Measurements from ENCODE around the gene TPT1.

Gene TPT1

DNA sequence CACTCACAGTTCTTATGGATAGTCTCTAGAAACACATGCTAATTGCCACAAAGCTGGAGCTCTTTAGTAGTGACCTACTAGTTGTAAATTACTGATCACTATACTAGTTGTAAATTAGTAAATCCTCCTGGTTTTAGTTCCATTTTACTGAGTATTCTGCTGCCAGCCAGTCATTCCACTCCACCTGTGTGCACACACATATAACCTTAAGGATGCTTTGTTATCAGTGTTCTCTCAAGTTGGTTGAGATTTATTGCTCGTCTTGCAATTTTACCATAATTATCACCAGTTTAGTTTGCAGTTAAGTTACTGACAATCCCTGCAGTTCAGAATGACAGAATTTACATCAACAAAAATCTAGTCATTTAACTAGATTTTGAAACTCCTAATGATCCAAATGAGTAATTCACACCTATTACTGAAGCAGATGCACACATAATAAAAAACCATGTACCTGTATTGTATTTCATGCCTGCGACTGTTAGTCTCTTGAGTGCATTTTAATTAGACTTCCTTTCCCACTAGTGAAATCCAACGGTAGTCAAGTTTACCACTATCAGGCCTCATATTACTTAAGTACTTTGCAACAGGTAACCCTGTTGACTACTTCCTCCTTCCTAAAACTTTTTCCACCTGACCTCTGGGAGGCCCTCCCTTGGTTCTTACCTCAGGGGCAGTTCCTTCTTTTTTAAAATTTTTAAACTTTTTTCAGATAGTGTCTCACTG lies 7.6 kb downstream of the TPT1 start:
- no peak for DNase-seq

DNA sequence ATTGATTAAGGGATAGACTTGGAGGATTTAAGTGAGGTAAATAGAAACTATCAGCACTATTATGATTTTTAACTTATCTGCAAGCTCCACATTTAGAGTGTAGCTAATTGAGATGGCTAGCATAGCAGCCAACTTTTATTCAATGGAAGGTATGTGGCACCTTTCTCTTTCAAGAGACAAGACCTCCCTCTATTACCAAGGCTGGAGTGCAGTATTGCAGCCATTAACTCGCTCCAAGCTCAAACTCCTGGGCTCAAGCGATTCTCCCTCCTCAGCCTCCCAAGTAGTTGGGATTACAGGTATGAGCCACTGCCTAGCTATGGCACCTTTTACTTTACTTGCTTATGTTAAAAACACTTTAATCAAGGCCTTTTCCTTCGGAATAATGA lies 8.2 kb downstream of the TPT1 start:
- peak; percentile 21 for DNase-seq

DNA sequence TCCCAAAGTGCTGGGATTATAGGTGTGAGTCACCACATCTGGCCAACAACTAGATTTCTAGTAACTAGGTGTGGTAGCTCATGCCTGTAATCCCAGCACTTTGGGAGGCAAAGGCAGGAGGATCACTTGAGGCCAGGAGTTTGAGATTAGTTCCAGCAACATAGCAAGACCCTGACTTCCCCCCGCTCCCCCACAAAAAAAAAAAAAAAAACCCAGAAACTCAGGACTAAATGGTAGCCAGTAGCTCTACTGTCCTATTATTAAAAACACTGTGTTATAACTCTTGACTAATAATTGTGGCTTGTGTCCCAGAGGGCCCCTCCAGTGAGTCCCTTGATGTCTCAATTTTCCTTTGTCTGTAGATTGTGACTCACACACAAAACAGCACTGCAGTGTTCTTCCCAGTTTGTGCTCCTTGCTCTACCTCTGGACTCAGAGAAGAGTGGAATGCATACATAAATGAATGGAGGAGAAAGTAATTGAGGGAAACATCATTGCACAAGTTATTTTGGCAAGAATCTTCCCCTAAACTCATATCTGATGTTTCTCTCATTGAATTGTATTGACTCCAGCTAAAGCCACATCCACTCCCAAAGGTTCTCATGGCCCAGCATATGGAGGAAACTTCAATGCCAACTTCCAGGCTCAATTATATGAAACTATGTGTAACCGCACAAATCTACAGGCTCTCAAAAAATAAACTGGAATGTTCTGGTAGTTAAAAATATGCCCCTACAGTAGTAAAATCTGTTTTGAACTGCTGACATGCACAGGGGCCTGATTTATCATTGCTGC lies 8.8 kb downstream of the TPT1 start:
- peak; percentile 43 for DNase-seq

DNA sequence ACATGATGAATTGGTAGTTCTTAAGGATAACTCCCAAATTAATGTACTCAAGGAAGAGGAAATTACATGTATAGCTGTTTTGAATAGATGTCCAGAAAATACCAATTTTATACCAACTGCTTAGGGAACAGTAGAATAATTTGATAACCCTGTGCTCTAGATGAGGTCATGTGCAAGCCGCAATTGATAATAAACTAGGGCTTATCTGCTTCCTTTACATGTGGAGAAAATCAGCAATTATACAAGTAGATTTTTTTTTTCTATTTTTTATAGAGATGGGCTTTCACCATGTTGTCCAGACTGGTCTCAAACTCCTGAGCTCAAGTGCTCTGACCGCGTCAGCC lies 9.3 kb downstream of the TPT1 start:
- DNase-seq, result no peak

DNA sequence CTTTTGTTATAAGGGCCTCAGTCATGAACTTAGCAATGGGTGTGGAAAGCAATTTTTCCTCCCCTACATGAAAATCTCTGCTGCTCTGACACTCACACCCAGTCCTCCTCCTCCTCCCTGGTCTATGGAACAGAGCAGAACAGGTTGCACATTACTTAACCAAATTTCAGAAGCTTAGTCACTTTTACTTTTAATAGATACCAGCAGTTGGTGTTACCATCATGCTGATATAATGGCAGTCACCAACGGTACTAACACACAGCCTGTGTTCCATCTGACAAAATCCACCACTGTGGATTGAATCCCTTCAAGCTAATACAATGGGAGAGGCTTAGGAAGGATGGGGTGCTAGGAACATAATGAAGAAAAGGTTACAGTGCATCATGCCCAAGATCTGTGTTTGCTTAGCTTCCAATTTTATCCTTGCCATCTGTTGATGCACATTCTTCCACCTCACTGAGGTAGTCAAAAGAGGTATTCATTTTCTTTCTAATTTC lies 9.8 kb downstream of the TPT1 start:
- peak; percentile 31 for DNase-seq

DNA sequence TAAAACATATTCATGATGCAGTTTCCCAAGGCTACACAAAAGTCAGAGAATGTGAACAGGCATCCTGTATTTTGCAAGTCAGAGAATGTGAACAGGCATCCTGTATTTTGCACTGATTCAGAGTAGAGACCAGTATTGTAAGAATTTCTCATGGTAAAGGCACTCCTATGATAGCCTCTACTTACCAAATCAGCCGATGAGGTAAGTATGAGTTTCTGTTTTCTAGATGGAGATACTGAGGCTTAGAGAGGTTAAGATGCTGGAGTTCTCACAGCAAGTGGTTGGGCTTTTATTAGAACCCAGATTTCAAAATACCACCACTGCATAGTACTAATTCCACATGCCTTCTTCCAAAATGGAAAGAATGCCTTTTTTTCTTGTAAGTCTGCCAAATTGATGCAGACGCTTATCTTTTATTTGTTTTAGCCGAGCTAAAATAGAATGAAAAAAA lies 12.3 kb downstream of the TPT1 start:
- no peak for DNase-seq

DNA sequence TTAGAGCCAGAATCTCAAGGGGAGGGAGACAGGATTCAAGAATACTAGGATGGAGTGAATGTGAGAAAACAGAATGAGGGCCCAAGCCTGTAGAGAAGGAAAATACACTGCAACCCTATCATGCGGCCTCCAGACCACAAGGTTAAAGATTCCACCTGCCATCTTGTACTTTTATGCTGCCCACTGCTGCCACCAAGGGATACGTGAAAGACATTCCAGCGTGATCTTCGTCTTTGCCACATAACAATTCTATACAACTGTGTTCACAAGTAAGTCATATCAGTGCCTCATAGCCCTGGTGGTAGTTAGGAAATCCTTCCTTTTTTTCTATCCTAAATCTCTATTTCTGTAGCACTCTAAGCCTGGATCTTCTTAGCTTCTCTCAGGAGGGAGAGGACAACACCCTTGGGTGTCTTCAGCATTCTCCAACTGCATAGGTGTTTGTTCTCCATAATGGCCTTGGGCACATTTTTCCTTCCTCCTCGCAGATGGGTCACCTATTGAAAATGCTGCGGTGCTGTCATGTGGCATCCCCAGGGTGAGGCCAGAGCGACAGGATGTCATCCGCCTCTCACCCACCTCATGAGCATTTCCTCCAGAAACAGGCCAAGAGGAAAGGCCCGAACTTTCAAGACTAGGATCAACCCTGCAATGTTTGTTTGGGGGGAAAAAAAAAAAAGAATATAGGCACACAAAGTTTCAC lies 13.6 kb downstream of the TPT1 start:
- DNase-seq, result peak; percentile 35

DNA sequence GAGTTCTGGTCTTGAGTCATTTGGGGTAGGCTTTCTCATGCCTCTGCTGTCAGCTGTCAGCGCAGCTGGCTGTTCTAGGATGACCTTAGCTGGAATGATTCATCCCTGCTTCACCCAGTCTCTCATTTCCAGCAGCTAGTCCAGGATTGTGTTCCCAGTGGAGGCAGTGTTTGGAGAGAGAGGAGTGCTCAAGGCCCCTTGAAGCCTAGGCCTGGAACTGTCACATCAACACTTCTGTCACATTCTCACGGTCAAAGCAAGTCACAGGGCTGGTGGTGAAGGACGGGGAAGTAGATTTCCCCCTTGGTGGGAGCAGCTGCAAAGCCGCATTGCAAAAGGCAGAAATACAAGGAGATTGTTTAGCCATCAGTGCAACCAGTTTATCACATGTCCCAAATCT lies 15.2 kb downstream of the TPT1 start:
- no peak for DNase-seq

DNA sequence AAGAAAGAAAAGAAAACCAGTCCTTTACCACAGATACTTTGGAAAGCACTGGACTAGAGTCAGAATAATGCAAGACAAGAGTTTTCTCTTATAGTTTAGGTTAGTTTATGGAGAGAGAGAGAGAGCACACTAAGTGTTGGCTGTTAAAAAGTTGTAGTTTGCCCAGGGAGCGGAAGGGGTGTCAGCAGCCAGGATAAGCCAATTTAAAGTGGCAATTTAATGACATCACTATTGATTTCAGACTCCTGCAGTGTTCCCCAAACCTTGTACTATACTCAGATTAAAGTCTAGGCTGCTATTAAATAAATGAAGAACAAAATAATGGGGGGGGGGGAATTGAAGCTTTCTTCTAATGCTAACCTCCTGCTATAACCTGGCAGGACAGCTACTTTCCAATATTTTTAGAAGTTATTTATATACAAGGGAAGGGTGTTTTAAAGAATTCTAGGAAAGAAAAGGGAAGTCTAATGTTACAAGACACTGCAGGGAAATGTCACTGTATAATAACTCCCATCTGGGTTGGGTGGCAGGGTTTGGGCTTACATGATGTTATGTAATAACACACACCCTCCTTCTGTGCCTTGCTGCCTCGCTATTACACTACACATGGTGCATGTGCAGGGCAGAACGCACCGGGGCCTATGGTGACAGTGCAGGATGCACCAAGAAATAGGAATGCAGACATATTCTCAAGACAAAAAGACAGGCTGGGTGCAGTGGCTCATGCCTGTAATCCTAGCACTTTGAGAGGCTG lies 19.9 kb downstream of the TPT1 start:
- no peak for DNase-seq

DNA sequence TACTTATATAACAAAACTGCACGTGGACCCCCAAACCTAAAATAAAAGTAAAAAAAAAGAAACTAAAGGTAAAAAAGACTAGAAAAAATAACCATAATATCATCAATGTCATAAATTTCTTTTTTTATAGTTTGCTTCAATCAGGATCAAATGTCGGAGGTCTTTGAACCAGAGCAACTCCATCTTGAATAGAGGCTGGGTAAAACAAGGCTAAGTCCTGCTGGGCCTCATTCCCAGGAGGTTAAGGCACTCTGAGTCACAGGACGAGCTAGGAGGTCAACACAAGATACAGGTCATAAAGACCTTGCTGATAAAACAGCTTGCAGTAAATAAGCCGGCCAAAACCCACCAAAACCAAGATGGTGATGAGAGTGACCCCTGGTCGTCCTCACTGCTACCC lies 24.0 kb downstream of the TPT1 start:
- DNase-seq, result no peak

DNA sequence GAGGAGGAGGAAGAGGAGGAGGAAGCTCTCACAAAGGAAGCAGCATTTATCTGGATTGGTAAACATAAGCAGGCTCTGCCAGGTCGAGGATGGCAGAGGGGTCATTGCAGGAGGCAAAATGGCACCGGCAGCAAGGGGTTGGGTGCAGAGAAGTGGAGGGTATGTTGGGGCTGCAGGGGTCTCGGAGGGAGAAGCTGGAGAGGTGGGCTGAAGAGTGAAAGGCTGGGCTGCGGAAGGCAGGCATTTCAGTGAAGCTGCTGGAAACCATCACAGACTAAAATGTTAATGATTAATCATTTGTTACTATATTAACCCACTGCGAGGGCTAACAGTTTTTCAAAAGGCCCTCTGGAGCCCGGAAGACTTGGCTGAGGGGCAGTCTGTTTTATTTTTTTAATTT lies 24.6 kb downstream of the TPT1 start:
- DNase-seq, result no peak

DNA sequence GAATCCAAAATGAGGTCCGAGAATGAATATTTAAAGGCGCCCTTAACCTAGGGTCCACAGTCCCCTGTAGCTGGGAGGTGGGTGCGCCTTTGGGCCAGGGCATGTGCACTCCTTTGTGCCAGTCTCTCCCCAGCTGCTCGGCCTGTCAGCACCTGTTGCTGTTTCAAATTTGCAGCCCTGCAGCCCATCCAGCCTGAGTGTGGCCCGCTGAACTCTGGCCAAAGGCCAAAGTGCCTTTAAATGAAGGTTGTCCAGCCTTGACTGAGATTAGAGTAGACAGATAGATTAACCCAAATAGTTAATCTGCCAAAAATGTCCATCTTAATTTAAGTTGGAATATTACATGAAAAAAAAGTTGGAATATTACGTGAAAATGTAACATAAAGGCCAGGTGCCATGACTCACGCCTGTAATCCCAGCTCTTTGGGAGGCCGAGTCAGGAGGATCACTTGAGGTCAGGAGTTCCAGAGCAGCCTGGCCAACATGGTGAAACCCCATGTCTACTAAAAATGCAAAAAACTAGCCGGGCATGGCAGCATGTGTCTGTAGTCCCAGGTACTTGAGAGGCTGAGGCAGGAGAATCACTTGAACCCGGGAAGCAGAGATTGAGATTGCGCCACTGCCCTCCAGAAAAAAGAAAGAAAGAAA lies 25.3 kb downstream of the TPT1 start:
- DNase-seq, result no peak

DNA sequence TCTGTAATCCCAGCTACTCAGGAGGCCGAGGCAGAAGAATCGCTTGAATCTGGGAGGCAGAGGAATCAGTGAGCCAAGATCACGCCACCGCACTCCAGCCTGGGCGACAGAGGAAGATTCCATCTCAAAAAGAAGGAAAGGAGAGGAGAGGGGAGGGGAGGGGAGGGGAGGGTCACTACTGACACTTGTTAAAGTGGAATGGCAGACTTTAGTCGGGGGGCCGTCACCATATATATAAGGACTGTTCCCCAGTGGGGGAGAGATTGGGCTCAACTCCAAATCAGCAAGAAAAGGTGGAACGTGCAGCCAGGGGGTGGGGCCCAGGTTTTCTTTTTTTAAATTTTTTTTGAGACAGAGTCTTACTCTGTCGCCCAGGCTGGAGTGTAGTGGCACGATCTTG lies 26.2 kb downstream of the TPT1 start:
- no peak for DNase-seq

DNA sequence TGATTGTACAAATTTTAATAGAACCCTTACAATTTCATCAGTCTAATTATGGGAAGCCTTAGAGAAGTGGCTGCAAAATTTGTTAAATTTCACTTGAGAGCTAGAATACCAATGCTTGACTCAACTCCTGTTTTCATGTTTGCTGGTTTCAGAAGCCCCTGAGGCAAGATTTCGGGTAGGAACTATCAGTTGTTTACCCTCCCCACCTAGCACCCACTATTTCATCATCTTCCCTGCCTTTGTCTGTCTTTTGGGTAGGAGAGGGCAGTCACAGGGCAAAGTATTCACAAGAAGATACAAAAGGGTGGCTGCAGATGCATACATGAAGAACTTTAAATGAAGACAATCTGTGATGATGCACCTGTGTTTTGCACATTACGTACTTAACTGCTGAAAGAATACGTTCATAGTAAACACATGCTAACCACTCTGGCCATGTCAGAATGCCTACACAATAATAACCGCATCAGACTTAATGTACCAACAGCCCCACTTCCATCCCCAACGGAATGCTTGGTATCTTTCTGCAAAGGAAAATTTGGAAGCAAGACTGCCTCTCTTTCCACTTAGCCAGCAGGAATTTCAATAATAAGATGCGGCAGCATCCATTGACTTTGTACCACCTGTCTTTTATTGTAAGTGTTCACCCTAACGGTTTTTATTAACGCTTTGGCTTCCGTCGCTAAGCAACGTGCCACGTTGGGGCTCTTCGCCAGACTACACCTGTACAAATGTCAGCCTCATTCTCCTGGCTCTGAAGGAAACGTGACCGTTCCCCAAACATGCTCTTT lies 30.4 kb downstream of the TPT1 start:
- DNase-seq, result no peak

DNA sequence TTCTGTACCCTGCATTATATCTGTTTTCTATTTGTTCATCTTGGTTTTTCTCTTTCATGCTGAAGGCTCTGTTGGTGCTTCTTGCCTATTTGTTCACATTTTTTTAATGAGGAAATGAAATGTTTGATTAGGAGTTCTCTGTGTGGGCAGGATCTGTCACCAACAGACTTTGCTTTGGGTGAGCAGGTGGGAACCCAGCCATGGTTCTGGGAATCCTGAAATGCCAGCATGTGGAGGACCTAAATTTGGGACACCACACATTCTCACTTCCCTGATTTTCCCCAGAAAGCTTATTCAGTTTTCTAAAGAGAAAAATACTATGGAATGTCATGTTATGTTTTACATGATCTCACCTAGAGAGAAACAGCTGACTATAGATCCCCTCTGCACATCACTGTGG lies 34.0 kb downstream of the TPT1 start:
- no peak for DNase-seq

DNA sequence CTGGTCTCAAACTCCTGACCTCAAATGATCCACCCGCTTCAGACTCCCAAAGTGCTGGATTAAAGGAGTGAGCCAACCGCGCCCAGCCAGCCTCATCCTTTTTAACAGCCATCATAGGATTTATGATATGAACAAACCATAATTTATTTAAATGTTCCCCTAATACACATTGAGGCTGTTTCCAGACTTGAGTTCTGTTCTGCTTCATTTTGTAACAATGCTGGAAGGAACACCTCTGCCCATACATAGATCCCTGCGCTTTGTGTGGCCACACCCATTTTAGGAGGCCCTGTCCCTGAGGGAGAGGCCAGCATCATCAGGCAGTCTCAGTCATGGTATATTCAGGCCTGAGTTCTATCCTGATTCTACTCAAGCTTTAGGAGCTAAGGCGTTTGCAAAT lies 35.9 kb downstream of the TPT1 start:
- DNase-seq, result no peak

DNA sequence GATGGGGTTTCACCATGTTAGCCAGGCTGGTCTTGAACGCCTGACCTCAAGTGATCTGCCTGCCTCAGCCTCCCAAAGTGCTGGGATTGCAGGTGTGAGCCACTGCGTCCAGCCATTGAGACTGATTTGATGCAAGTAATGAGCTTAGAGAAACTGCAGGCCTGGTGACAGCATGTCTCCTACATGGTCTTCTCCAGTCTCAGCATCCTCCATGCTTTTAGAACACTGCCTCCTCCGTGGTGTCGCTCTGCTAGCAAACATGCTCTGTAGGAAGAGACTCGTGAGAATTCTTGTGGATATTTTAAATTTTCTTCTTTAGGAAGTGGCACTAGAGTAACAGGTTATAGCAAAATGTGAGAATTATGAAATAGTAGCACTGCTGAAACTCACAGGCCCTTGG lies 37.1 kb downstream of the TPT1 start:
- no peak for DNase-seq

DNA sequence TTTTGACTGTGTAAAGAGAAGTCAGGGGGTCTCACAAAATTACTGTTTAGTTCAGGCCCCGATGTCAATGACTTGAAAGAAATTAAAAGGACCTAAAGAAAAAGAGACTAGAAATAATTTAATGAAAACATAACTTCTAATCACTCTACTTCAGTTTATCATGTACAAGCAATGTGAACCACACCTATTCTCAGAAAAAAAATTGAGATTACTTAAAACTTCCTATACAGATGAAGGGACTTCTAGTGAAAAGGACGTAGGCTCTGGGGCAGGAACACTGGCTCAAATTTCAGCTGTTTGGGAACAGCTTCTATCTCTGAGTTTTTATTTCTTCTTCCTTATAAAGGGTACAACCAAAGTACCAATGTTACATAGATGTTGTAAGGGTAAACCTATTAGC lies 38.0 kb downstream of the TPT1 start:
- peak; percentile 66 for DNase-seq

DNA sequence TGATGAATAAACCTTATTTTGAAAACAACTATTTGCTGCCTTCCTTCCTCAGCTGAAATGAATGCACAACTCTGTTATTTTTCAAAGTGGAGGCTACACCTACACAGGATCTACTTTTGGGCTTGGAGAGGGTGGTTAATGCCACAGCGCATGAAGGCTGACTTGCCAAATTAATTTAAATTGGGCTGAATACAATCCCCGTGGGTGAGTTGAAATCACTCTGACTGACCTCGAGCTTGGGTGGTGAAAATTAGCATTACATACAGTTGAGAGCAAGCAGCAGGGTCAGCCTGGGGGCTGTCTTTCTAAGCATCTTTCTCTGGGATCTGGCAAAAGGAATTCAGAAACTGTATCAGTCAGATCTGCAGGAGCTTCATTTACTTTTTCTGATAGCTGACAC lies 38.5 kb downstream of the TPT1 start:
- no peak for DNase-seq

DNA sequence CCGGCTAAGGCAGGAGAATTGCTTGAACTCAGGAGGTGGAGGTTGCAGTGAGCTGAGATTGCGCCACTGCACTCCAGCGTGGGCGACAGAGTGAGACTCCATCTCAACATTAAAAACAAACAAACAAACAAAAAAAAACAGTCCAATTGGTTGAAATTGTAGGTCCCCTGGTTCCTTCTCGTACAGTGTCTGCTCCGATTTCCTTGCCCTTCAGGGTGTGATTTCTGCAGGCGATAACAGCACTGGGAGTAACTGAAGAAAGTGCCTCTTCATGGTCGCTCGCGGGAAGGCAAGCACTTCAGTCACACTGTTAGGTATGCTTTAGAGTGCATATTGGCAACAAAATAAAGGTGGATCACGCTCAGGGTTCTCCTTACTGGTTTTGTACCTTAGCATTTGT lies 39.7 kb downstream of the TPT1 start:
- peak; percentile 43 for DNase-seq

DNA sequence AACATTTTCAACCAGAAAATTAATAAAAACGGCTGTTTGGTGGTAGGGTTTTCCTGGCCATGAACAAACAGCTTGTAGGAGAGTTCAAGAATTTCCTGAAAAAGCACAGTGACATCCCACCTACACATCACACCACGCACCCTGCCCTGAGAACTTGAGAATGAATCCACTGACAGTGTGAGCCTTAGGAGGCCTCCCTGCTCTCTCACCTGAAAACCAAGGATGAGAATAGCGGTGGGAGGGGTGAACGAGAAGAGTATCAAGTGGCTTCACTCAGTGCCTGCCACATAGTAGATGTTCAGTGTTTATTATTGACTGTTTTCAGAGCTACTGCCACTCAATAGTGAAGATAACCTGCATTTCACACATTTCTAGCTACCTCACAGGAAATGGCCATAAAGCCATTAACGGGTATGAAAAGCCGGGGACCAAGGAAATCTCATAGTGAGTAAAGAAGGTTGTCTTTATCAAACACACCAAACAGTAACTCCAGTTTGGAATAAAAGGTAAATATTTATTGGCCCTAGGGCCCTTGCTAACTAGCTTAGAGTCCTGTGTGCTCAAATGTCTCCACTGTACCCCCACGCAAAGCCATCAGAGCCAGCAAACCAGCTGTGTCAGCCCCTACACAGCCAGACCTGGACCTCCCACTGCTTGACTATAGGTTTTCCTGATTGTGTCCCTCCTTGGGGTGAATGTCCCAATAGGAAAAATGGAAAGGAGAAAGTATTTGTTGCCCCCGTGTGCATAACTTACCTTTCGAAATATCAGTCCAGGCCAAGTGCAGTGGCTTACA lies 40.6 kb downstream of the TPT1 start:
- DNase-seq, result no peak
